ENCODE measurements around the gene TMEM154. TPM values are rescaled to one million over a fixed set of nuclear protein-coding genes. Genes with fewer than 3 reads are reported as not detected.

The TMEM154 gene, protein sequence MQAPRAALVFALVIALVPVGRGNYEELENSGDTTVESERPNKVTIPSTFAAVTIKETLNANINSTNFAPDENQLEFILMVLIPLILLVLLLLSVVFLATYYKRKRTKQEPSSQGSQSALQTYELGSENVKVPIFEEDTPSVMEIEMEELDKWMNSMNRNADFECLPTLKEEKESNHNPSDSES
- 1 to 10 TPM; 1.8 to 5.4 (median 3.9) TPM for total RNA-seq

DNA sequence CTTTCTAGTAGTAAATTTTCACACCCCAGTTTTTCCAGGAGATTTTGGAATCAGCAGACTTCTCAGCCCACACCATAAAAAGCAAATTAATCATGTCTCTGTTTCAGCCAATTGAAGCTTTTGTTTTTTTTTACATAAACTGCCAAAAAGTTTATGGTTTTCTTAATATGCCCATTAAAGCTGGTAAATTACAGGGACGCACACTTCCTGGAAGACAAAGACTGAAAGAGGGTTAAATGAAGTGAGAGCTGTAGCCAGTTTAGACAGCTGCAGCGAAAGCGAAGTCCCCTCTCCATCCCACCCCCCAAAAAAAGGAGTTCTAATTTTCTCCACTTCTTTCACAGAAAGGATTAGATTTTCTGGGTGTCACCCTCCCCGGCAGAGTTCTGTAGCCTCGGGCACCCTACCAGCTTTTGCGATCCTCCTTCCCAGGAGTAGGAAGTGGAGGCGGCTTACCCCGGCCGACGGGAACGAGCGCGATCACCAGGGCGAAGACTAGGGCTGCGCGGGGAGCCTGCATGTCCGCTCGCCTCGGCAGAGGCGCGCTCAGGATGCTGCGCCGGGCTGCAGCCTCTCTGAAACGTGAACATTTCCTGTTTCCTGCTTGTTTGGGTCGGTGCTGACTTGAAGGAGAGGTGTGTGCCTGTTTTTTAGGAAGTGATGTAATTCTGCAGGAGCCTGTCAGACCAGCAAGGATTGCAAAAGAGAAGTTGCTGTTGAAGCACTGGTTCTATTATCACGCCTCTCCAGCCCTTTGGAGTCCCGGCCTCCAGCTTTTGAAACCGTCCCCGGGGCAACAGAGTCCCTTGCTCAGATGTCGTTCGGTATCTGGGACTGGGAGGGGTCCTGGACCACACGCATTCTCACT lies at the start of gene TMEM154:
TSS of gene TMEM154 (minus strand) at position 584 of the 868 bp plus-strand sequence. CDS start at position 520, 64 bp downstream.
- TF ChIP-seq POLR2A (IDR thresholded peaks at IDR 0.05) (peak; percentile 74), POLR2AphosphoS5 (IDR thresholded peaks at IDR 0.05) (peak; percentile 24 to 63 (median 56)), EP300 (IDR thresholded peaks at IDR 0.05; ENCODE audit: low read depth) (no peak)
- TF ChIP-seq, protein P1, sequence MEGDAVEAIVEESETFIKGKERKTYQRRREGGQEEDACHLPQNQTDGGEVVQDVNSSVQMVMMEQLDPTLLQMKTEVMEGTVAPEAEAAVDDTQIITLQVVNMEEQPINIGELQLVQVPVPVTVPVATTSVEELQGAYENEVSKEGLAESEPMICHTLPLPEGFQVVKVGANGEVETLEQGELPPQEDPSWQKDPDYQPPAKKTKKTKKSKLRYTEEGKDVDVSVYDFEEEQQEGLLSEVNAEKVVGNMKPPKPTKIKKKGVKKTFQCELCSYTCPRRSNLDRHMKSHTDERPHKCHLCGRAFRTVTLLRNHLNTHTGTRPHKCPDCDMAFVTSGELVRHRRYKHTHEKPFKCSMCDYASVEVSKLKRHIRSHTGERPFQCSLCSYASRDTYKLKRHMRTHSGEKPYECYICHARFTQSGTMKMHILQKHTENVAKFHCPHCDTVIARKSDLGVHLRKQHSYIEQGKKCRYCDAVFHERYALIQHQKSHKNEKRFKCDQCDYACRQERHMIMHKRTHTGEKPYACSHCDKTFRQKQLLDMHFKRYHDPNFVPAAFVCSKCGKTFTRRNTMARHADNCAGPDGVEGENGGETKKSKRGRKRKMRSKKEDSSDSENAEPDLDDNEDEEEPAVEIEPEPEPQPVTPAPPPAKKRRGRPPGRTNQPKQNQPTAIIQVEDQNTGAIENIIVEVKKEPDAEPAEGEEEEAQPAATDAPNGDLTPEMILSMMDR (IDR thresholded peaks at IDR 0.05), result no peak
- Histone ChIP-seq H3K4me3 (peak within 1 kb of the TSS; percentile 39 to 64 (median 44)), H3K9me3 (no peaks in the 10 kb centered on the region), H3K36me3 (no peaks in the 10 kb centered on the region), H3K27ac (peak within 1 kb of the TSS; percentile 6 to 73 (median 64)), H3K4me1 (peaks cover 0 to 20% (median 6%) of the 10 kb centered on the region in 4 donors), H3K27me3 (no peaks in the 10 kb centered on the region)
- intact Hi-C loops (cut with DNase I; ENCODE audit: low total_unique reads) (no loop called here), in situ Hi-C loops (cut with MboI; ENCODE audit: low pct_ligation_motif_present in 1 of 4, low pct_unique_long_range_greater_than_20kb in 1 of 4, low sequenced_read_pairs in 3 of 4) (no loop called here)
- DNase-seq, result peak; percentile 74
- WGBS, 2 donors (ENCODE audit: low coverage in 1 of 2), result 0 to 4% methylated on average over 2 to 32 of the region's 32 CpGs

DNA sequence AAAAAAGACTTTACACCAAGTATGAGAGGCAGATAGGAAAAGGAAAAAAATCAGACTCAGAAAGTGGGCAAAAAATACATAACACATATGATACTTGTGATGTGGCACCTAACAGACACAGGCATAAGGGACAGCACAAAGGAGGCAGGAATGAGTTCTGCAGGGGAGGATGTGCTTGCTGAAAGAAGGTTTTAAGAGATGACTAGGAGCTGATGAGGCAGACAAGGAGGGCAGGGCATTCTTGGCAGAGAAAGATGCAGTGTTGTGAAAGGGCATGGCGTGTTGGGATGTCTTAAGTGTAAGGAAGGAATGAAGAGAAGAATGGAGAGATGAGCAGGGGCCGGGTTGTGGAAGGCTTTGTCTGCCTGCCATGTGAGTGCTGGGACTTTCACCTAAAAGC lies 49.7 kb upstream of the TMEM154 start:
- in situ Hi-C loops (cut with MboI; ENCODE audit: low pct_ligation_motif_present in 1 of 4, low pct_unique_long_range_greater_than_20kb in 1 of 4, low sequenced_read_pairs in 3 of 4) (no loop called here), intact Hi-C loops (cut with DNase I; ENCODE audit: low total_unique reads) (no loop called here)
- TF ChIP-seq EP300 (IDR thresholded peaks at IDR 0.05; ENCODE audit: low read depth), result no peak
- TF ChIP-seq, protein P1 (IDR thresholded peaks at IDR 0.05), result no peak
- no peak for TF ChIP-seq POLR2AphosphoS5 (IDR thresholded peaks at IDR 0.05)
- TF ChIP-seq POLR2A (IDR thresholded peaks at IDR 0.05), result no peak
- Histone ChIP-seq H3K9me3 (no peaks in the 10 kb centered on the region), H3K4me3 (no peak overlapping the region), H3K4me1 (no peaks in the 10 kb centered on the region), H3K27ac (no peak overlapping the region), H3K36me3 (no peaks in the 10 kb centered on the region), H3K27me3 (no peaks in the 10 kb centered on the region)
- WGBS, 2 donors (ENCODE audit: low coverage in 1 of 2), result 34 to 45% methylated on average over 2 of the region's 2 CpGs
- DNase-seq, result no peak

DNA sequence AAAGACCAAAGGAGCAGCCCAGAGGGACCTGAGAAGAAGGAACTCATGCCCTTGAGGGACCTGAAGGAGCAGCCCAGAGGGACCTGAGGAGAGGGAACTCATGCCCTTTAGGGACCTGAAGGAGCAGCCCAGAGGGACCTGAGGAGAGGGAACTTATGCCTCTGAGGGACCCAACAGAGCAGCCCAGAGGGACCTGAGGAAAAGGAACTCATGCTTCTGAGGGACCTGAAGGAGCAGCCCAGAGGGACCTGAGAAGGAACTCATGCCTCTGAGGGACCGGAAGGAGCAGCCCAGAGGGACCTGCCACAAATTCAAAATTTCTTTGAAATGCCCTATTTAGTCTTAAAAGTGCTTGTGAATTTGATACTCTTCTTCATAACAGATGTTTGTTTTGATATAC lies 48.5 kb upstream of the TMEM154 start:
- WGBS, 2 donors (ENCODE audit: low coverage in 1 of 2), result 83 to 100% methylated on average over 1 of the region's 1 CpG
- no peaks in the 10 kb centered on the region for H3K36me3 ChIP-seq
- no peaks in the 10 kb centered on the region for H3K9me3 ChIP-seq
- H3K4me3 ChIP-seq, result no peak overlapping the region
- intact Hi-C loops (cut with DNase I; ENCODE audit: low total_unique reads), result no loop called here
- in situ Hi-C loops (cut with MboI; ENCODE audit: low pct_ligation_motif_present in 1 of 4, low pct_unique_long_range_greater_than_20kb in 1 of 4, low sequenced_read_pairs in 3 of 4), result no loop called here
- TF ChIP-seq POLR2A (IDR thresholded peaks at IDR 0.05) (no peak), EP300 (IDR thresholded peaks at IDR 0.05; ENCODE audit: low read depth) (no peak), POLR2AphosphoS5 (IDR thresholded peaks at IDR 0.05) (no peak)
- TF ChIP-seq, protein P1 (IDR thresholded peaks at IDR 0.05), result no peak
- no peaks in the 10 kb centered on the region for H3K27me3 ChIP-seq
- no peak for DNase-seq
- H3K27ac ChIP-seq, result no peak overlapping the region
- H3K4me1 ChIP-seq, result no peaks in the 10 kb centered on the region

DNA sequence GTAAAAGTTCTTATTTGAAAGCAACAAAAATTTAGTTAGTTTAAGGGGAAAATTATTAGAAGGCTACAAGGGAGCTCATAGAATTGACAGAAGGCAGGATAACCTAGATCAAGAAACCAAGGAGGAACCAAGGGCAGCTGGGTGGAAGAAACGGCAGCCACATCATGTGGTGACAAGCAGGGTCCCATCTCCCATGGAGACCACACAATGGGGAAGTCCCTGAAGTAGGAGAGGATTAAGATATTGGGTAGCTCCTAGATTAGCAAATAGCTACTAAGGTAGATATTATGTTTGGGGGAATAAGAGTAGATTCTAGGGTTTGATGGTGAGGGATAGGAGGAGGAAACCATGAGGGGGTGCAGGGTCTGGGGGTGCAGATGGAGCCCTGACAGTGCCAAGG lies 48.0 kb upstream of the TMEM154 start:
- TF ChIP-seq EP300 (IDR thresholded peaks at IDR 0.05; ENCODE audit: low read depth), result no peak
- no peak for TF ChIP-seq POLR2AphosphoS5 (IDR thresholded peaks at IDR 0.05)
- TF ChIP-seq, protein P1 (IDR thresholded peaks at IDR 0.05), result no peak
- no peak for TF ChIP-seq POLR2A (IDR thresholded peaks at IDR 0.05)
- WGBS, 2 donors (ENCODE audit: low coverage in 1 of 2), result 54 to 71% methylated on average over 1 of the region's 1 CpG
- Histone ChIP-seq H3K9me3 (no peaks in the 10 kb centered on the region), H3K27ac (no peak overlapping the region), H3K36me3 (no peaks in the 10 kb centered on the region), H3K27me3 (no peaks in the 10 kb centered on the region), H3K4me3 (no peak overlapping the region), H3K4me1 (no peaks in the 10 kb centered on the region)
- no peak for DNase-seq
- intact Hi-C loops (cut with DNase I; ENCODE audit: low total_unique reads), result no loop called here
- in situ Hi-C loops (cut with MboI; ENCODE audit: low pct_ligation_motif_present in 1 of 4, low pct_unique_long_range_greater_than_20kb in 1 of 4, low sequenced_read_pairs in 3 of 4), result no loop called here

Measured in transverse colon (tissue), 4 donors.